Stomach (tissue), 4 donors: ENCODE results near the gene NT5E.

Source experiments
- EP300 ChIP-seq: sonication (generic); formaldehyde crosslinking; IDR thresholded peaks from one replicate; pipeline ENCODE4 v1.6.1; 2017; ENCODE audit warnings: antibody characterized with exemption
- POLR2AphosphoS5 ChIP-seq, 3 donors: sonication (generic); formaldehyde crosslinking; IDR thresholded peaks; one replicate each; pipeline ENCODE4 v1.6.1; 2016; ENCODE audit warnings: antibody characterized with exemption in 3 of 3
- TF ChIP-seq, protein P1 (sequence below), 7 experiments: fragments of 450-650 bp in 4 of 7; fragments of 200-600 bp in 3 of 7; sonication (generic) in 3 of 7; IDR thresholded peaks; one replicate each; pipeline ENCODE4 v1.5.1; 2016 to 2019; ENCODE audit warnings: antibody characterized with exemption in 7 of 7, control low read depth in 2 of 7, mild to moderate bottlenecking in 1 of 7

DNA sequence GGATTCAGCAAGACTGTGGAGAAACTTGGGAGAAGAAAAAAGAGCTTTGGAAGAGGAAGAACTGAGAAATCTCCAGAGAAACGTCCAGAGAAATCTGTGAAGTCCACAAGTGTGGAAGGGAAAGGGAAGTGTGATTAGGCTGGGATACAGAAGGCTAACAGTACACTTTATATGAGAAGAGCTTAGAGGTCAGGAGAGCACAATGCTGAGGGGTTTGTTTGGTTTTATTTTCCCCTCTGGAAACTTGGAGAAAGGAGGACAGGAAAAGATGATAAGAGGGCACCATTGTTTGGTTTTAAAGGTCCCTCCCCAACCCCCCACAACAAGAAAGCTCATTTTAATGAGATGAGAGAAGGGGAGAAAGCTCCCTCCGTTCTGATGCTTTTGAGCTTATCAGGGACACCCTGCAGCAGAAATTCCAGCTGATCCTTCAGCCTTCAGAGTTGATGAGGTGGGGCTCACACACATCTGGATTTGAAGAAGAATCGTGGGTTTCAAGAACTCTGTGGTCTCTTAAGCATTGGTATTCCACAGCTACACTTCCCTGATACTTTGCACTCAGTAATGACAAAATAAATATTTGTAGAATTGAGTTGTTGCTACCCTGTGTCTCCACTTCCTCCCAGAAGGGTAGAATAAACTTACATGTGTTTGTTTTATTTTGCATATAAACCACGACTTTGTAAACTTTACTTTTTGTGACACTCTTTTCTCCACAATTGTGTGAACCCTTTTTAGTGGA, 1.9 kb downstream of the NT5E start:
- TF ChIP-seq POLR2AphosphoS5 (IDR thresholded peaks at IDR 0.05) (no peak), EP300 (no peak)
- TF ChIP-seq, protein P1, sequence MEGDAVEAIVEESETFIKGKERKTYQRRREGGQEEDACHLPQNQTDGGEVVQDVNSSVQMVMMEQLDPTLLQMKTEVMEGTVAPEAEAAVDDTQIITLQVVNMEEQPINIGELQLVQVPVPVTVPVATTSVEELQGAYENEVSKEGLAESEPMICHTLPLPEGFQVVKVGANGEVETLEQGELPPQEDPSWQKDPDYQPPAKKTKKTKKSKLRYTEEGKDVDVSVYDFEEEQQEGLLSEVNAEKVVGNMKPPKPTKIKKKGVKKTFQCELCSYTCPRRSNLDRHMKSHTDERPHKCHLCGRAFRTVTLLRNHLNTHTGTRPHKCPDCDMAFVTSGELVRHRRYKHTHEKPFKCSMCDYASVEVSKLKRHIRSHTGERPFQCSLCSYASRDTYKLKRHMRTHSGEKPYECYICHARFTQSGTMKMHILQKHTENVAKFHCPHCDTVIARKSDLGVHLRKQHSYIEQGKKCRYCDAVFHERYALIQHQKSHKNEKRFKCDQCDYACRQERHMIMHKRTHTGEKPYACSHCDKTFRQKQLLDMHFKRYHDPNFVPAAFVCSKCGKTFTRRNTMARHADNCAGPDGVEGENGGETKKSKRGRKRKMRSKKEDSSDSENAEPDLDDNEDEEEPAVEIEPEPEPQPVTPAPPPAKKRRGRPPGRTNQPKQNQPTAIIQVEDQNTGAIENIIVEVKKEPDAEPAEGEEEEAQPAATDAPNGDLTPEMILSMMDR (IDR thresholded peaks at IDR 0.05): no peak
